Activated naive CD8-positive, alpha-beta T cell treated with anti-CD3 and anti-CD28 coated beads for 36 hours (primary cell): ENCODE measurements around the gene EIF4G1. TPM values are rescaled to one million over a fixed set of nuclear protein-coding genes. Genes with fewer than 3 reads are reported as not detected.
"Not testable (repeated sequence)": the region's sequence is repeated elsewhere in the genome, so short reads cannot be mapped to it uniquely, and the experiment has no call there.

ENCODE experiments used
- DNase-seq: peaks from one replicate; pipeline ENCODE4 v3.0.0; 2021
- H3K27ac Mint-ChIP-seq: one replicate; pipeline ENCODE4 v1.8.0; 2022; ENCODE audit warnings: mild to moderate bottlenecking, moderate library complexity, mixed read lengths
- H3K27me3 Mint-ChIP-seq: one replicate; pipeline ENCODE4 v1.8.0; 2022; ENCODE audit warnings: mild to moderate bottlenecking, mixed read lengths
- H3K36me3 Mint-ChIP-seq: one replicate; pipeline ENCODE4 v1.8.0; 2021; ENCODE audit warnings: mild to moderate bottlenecking, mixed read lengths
- H3K4me1 Mint-ChIP-seq: one replicate; pipeline ENCODE4 v1.8.0; 2021; ENCODE audit warnings: mixed read lengths
- H3K4me3 Mint-ChIP-seq: one replicate; pipeline ENCODE4 v1.8.0; 2022; ENCODE audit warnings: mild to moderate bottlenecking, moderate library complexity, mixed read lengths
- H3K9me3 Mint-ChIP-seq: one replicate; pipeline ENCODE4 v1.8.0; 2022; ENCODE audit warnings: mixed read lengths
- total RNA-seq, 2 experiments: library from RNA; stranded (reverse); gene quantifications; one replicate each; pipeline ENCODE4 v1.2.3, GENCODE V29; 2021

EIF4G1 gene, protein sequence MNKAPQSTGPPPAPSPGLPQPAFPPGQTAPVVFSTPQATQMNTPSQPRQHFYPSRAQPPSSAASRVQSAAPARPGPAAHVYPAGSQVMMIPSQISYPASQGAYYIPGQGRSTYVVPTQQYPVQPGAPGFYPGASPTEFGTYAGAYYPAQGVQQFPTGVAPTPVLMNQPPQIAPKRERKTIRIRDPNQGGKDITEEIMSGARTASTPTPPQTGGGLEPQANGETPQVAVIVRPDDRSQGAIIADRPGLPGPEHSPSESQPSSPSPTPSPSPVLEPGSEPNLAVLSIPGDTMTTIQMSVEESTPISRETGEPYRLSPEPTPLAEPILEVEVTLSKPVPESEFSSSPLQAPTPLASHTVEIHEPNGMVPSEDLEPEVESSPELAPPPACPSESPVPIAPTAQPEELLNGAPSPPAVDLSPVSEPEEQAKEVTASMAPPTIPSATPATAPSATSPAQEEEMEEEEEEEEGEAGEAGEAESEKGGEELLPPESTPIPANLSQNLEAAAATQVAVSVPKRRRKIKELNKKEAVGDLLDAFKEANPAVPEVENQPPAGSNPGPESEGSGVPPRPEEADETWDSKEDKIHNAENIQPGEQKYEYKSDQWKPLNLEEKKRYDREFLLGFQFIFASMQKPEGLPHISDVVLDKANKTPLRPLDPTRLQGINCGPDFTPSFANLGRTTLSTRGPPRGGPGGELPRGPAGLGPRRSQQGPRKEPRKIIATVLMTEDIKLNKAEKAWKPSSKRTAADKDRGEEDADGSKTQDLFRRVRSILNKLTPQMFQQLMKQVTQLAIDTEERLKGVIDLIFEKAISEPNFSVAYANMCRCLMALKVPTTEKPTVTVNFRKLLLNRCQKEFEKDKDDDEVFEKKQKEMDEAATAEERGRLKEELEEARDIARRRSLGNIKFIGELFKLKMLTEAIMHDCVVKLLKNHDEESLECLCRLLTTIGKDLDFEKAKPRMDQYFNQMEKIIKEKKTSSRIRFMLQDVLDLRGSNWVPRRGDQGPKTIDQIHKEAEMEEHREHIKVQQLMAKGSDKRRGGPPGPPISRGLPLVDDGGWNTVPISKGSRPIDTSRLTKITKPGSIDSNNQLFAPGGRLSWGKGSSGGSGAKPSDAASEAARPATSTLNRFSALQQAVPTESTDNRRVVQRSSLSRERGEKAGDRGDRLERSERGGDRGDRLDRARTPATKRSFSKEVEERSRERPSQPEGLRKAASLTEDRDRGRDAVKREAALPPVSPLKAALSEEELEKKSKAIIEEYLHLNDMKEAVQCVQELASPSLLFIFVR (N-terminal part only)
- total RNA-seq = 100 to 1,000 TPM; 644 to 660 TPM

DNA sequence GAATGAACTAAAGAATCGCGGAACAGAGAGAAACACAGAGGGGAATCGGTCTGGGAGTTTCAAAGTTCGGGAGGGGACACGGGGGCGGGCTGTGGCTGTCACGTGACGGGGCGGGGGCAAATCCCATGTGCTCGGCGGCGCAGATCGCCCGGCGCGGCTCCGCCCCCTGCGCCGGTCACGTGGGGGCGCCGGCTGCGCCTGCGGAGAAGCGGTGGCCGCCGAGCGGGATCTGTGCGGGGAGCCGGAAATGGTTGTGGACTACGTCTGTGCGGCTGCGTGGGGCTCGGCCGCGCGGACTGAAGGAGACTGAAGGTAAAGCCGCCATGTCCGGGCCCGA lies at the start of gene EIF4G1:
EIF4G1 (plus strand) TSS at position 244 of the 337 bp plus-strand sequence. CDS start 1,191 bp downstream, outside the sequence.
- H3K4me3 Mint-ChIP-seq = peak within 1 kb of the TSS; percentile 83
- peaks cover 32% of the 10 kb centered on the region for H3K4me1 Mint-ChIP-seq
- peak; percentile 95 for DNase-seq
- H3K36me3 Mint-ChIP-seq = peaks cover 30% of the 10 kb centered on the region
- H3K27ac Mint-ChIP-seq = peak within 1 kb of the TSS; percentile 88
- no peaks in the 10 kb centered on the region for H3K9me3 Mint-ChIP-seq
- no peaks in the 10 kb centered on the region for H3K27me3 Mint-ChIP-seq

GRCh38 chr3:184267249-184267648 lies 47.2 kb upstream of the EIF4G1 start:
- H3K9me3 Mint-ChIP-seq, H3K4me3 Mint-ChIP-seq, H3K36me3 Mint-ChIP-seq, DNase-seq, H3K27ac Mint-ChIP-seq, H3K4me1 Mint-ChIP-seq: not testable (repeated sequence)
- H3K27me3 Mint-ChIP-seq = peaks cover 61% of the 10 kb centered on the region

DNA sequence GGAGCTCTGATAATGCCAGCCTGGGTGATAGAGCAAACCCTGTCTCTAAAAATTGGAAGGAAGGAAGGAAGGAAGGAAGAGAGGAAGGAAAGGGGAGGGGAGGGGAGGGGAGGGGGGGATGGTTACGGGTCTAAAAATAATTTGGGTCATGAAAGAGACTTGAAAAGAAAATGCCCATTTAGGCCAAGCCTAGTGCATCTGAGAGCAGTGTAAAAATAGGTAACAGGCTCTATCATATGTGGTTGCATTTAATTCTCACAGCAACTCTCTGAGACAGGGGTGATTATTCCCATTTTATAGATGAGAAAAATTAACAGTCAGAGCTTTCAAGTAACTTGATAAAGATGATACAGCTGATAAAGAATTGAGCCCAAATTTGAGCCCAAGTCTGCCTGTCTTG lies 42.1 kb upstream of the EIF4G1 start:
- Mint-ChIP-seq H3K4me3 (no peak overlapping the region), H3K36me3 (no peaks in the 10 kb centered on the region), H3K27me3 (peaks cover 61% of the 10 kb centered on the region), H3K4me1 (peaks cover 2% of the 10 kb centered on the region), H3K9me3 (peaks cover 2% of the 10 kb centered on the region), H3K27ac (no peak overlapping the region)
- no peak for DNase-seq

GRCh38 chr3:184275381-184275701 lies 39.1 kb upstream of the EIF4G1 start:
- Mint-ChIP-seq H3K9me3 (no peaks in the 10 kb centered on the region), H3K36me3 (no peaks in the 10 kb centered on the region), H3K27ac (no peak overlapping the region), H3K4me3 (no peak overlapping the region), H3K4me1 (peaks cover 2% of the 10 kb centered on the region), H3K27me3 (peaks cover 57% of the 10 kb centered on the region)
- DNase-seq = no peak

- Mint-ChIP-seq H3K27ac (no peak within 1 kb of the TSS), H3K4me1 (peaks cover 2% of the 10 kb centered on the region), H3K9me3 (no peaks in the 10 kb centered on the region), H3K27me3 (peaks cover 57% of the 10 kb centered on the region), H3K4me3 (no peak within 1 kb of the TSS), H3K36me3 (no peaks in the 10 kb centered on the region)
- no peak for DNase-seq
These were observed 38.2 kb upstream of the EIF4G1 start, which contains the start of gene ECE2 for GRCh38 chr3:184275961-184276910. ECE2 (plus strand) TSS chr3:184276022; CDS start chr3:184276154, 132 bp downstream.

DNA sequence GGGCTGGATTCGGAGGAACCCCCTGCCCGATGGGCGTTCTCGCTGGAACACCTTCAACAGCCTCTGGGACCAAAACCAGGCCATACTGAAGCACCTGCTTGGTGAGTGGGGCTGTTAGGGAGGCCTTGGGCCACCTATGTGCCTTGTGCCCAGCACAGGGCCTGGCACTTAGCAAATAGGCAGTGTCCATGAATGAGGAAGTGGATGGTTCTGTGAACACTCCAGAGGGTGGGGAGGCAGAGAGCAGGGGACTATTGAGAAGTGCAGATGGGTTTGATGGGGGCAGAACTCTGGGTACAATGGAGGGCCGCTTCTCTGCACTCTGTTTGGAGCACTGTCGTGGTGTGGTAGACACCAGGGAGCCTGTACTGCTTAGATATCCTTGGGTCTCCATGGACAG lies 37.0 kb upstream of the EIF4G1 start:
- H3K9me3 Mint-ChIP-seq = no peaks in the 10 kb centered on the region
- H3K27ac Mint-ChIP-seq = no peak overlapping the region
- peaks cover 46% of the 10 kb centered on the region for H3K27me3 Mint-ChIP-seq
- peaks cover 2% of the 10 kb centered on the region for H3K4me1 Mint-ChIP-seq
- no peaks in the 10 kb centered on the region for H3K36me3 Mint-ChIP-seq
- H3K4me3 Mint-ChIP-seq = no peak overlapping the region
- no peak for DNase-seq

DNA sequence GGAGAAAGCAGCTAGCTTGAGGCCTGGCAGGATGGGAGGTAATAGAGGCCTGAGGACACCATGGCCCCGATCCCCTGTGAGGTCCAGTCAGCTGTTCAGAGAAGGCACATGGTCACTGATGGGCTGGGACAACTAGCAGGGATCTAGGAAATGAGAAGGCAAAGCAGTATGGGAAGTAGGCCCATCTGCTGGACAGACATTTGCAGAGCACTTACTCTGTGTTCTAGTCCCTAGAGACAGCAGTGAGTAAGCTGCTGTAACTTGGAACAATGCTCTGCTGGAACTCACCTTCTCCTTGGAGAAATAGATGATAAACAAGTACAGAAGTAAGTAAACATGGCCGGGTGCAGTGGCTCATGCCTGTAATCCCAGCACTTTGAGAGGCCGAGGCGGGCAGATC lies 31.5 kb upstream of the EIF4G1 start:
- no peaks in the 10 kb centered on the region for H3K36me3 Mint-ChIP-seq
- no peak for DNase-seq
- H3K4me3 Mint-ChIP-seq = no peak overlapping the region
- H3K27ac Mint-ChIP-seq = no peak overlapping the region
- H3K9me3 Mint-ChIP-seq = no peaks in the 10 kb centered on the region
- H3K4me1 Mint-ChIP-seq = no peaks in the 10 kb centered on the region
- peaks cover 24% of the 10 kb centered on the region for H3K27me3 Mint-ChIP-seq

DNA sequence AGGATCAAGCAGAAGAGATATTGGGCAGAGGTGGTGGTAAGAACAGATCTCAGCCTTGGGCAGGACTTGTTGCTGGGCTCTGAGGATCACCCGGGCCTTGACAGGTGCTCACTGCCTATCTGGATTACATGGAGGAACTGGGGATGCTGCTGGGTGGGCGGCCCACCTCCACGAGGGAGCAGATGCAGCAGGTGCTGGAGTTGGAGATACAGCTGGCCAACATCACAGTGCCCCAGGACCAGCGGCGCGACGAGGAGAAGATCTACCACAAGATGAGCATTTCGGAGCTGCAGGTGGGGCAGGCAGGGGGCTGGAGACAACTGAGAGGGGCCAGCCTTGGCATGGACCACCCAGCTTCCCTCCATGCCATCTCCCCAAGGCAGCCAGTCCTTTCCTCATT lies 30.7 kb upstream of the EIF4G1 start:
- no peaks in the 10 kb centered on the region for H3K36me3 Mint-ChIP-seq
- no peaks in the 10 kb centered on the region for H3K9me3 Mint-ChIP-seq
- H3K27ac Mint-ChIP-seq = no peak overlapping the region
- DNase-seq = no peak
- peaks cover 22% of the 10 kb centered on the region for H3K27me3 Mint-ChIP-seq
- no peak overlapping the region for H3K4me3 Mint-ChIP-seq
- H3K4me1 Mint-ChIP-seq = no peaks in the 10 kb centered on the region

DNA sequence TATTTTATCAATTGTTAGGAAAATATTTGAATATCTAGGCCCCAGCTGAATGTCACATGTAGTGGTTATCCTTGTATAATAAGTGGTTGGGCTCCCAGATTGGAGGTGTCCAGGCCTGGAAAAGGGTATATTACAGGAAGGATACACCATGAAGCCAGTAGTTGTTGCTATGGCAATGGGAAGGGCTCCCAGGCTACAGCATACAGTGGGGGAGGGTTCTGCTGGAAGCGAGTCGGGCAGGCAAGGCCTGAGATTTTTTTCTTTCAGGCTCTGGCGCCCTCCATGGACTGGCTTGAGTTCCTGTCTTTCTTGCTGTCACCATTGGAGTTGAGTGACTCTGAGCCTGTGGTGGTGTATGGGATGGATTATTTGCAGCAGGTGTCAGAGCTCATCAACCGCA lies 29.7 kb upstream of the EIF4G1 start:
- Mint-ChIP-seq H3K27ac (no peak overlapping the region), H3K27me3 (peaks cover 25% of the 10 kb centered on the region), H3K4me3 (no peak overlapping the region), H3K9me3 (no peaks in the 10 kb centered on the region), H3K36me3 (no peaks in the 10 kb centered on the region), H3K4me1 (peaks cover 3% of the 10 kb centered on the region)
- DNase-seq = peak; percentile 41

GRCh38 chr3:184289426-184289938 lies 24.9 kb upstream of the EIF4G1 start:
- no peak overlapping the region for H3K4me3 Mint-ChIP-seq
- peak; percentile 64 for DNase-seq
- no peaks in the 10 kb centered on the region for H3K9me3 Mint-ChIP-seq
- H3K27ac Mint-ChIP-seq = no peak overlapping the region
- peaks cover 3% of the 10 kb centered on the region for H3K4me1 Mint-ChIP-seq
- H3K36me3 Mint-ChIP-seq = no peaks in the 10 kb centered on the region
- peaks cover 25% of the 10 kb centered on the region for H3K27me3 Mint-ChIP-seq

GRCh38 chr3:184290331-184290730 lies 24.1 kb upstream of the EIF4G1 start:
- H3K27ac Mint-ChIP-seq = no peak overlapping the region
- no peak for DNase-seq
- no peaks in the 10 kb centered on the region for H3K9me3 Mint-ChIP-seq
- H3K27me3 Mint-ChIP-seq = peaks cover 25% of the 10 kb centered on the region
- H3K36me3 Mint-ChIP-seq = no peaks in the 10 kb centered on the region
- peaks cover 3% of the 10 kb centered on the region for H3K4me1 Mint-ChIP-seq
- no peak overlapping the region for H3K4me3 Mint-ChIP-seq

- no peak overlapping the region for H3K27ac Mint-ChIP-seq
- no peaks in the 10 kb centered on the region for H3K36me3 Mint-ChIP-seq
- H3K9me3 Mint-ChIP-seq = no peaks in the 10 kb centered on the region
- H3K4me3 Mint-ChIP-seq = no peak overlapping the region
- DNase-seq = no peak
- H3K27me3 Mint-ChIP-seq = peaks cover 18% of the 10 kb centered on the region
- peaks cover 3% of the 10 kb centered on the region for H3K4me1 Mint-ChIP-seq
These were observed 23.2 kb upstream of the EIF4G1 start for GRCh38 chr3:184291044-184291737.

DNA sequence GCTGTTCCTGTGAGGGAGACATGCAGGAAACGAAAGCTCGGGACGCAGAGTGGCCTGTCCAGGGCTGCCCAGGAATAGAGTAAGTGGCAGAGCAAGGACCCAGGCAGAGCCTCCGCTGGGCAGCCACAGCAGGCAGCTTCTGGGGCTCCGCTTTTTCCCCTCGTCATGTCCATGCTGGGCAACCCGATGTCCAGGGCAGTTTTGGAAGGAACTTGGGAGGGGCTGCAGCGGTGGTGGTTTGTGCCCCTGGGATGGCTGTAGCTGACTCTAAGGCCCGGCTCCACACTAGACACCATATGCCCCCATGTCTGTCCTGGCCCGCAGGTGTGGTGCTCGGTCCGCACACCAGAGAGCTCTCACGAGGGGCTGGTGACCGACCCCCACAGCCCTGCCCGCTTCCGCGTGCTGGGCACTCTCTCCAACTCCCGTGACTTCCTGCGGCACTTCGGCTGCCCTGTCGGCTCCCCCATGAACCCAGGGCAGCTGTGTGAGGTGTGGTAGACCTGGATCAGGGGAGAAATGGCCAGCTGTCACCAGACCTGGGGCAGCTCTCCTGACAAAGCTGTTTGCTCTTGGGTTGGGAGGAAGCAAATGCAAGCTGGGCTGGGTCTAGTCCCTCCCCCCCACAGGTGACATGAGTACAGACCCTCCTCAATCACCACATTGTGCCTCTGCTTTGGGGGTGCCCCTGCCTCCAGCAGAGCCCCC lies 22.5 kb upstream of the EIF4G1 start:
- DNase-seq = no peak
- Mint-ChIP-seq H3K4me3 (no peak overlapping the region), H3K27ac (no peak overlapping the region), H3K9me3 (no peaks in the 10 kb centered on the region), H3K27me3 (peaks cover 11% of the 10 kb centered on the region), H3K36me3 (no peaks in the 10 kb centered on the region), H3K4me1 (peaks cover 3% of the 10 kb centered on the region)
